ENCODE data around the gene SLC4A7. TPM values are rescaled to one million over a fixed set of nuclear protein-coding genes. Genes with fewer than 3 reads are reported as not detected.
"Not testable (repeated sequence)": the region's sequence is repeated elsewhere in the genome, so short reads cannot be mapped to it uniquely, and the experiment has no call there.

SLC4A7 gene
- total RNA-seq, 1 donor from 2014 or later, result 11.0 TPM

DNA sequence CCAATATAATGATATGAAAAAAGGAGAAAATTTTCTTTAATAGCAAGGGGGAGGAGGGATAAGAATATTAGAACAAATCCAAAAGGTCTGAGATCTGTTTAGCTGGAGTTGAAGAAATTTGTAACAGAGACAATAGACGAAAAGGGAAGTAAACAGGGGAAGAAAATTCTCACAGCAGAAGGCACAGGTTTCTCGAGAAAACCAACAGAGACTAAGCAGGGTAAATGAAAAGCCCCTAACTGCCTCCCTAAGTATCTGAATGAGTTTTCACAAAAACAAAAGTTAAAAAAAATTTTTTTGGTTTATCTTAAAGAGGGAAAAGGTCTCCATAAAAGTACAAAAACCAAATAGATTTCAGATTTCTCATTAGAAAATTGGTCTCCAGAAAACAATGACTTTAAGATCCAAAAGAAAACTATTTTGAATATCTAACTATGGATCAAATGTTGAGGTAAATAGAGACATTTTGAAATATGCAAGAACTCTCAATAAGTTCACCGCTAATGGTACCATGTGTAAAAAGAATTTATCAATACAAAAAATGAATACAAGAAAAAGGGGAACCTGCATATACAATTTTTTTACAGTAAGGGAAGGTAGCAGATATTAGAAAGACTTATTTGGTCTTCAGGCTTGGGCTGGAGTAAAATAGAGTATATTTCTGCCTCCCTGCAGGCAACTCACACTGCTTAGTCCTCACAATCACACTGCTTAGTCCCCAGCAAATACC lies 91.1 kb downstream of the SLC4A7 start:
- peaks cover 24 to 51% of the 10 kb centered on the region in 2 donors for H3K36me3 ChIP-seq
- no peak overlapping the region for H3K27ac ChIP-seq
- H3K9me3 ChIP-seq, result no peaks in the 10 kb centered on the region
- H3K4me3 ChIP-seq, result no peak overlapping the region
- TF ChIP-seq, protein P1, sequence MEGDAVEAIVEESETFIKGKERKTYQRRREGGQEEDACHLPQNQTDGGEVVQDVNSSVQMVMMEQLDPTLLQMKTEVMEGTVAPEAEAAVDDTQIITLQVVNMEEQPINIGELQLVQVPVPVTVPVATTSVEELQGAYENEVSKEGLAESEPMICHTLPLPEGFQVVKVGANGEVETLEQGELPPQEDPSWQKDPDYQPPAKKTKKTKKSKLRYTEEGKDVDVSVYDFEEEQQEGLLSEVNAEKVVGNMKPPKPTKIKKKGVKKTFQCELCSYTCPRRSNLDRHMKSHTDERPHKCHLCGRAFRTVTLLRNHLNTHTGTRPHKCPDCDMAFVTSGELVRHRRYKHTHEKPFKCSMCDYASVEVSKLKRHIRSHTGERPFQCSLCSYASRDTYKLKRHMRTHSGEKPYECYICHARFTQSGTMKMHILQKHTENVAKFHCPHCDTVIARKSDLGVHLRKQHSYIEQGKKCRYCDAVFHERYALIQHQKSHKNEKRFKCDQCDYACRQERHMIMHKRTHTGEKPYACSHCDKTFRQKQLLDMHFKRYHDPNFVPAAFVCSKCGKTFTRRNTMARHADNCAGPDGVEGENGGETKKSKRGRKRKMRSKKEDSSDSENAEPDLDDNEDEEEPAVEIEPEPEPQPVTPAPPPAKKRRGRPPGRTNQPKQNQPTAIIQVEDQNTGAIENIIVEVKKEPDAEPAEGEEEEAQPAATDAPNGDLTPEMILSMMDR (IDR thresholded peaks at IDR 0.05), result no peak
- intact Hi-C loops (cut with DNase I), result no loop called here
- H3K27me3 ChIP-seq, result no peaks in the 10 kb centered on the region
- no peak for DNase-seq (ENCODE audit: low spot score in 2 of 2)
- no peaks in the 10 kb centered on the region for H3K4me1 ChIP-seq

DNA sequence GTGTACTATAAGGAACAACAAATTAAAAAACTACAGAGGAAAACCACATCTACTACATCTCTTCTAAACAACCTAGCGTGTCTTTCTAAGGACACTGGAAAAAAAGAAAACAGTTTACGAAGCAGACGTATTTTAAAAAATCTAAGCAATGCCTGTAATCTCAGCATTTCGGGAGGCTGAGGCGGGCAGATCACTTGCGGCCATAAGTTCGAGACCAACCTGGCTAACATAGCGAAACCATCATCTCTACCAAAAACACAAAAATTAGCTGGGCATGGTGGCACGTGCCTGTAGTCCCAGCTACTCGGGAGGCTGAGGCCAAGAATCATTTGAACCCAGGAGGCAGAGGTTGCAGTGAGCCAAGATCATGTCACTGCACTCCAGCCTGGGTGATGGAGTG lies 91.8 kb downstream of the SLC4A7 start:
- H3K27me3 ChIP-seq; H3K4me1 ChIP-seq; H3K27ac ChIP-seq; intact Hi-C loops (cut with DNase I); DNase-seq (ENCODE audit: low spot score in 2 of 2); H3K9me3 ChIP-seq; H3K4me3 ChIP-seq: not testable (repeated sequence)
- peaks cover 21 to 49% of the 10 kb centered on the region in 2 donors for H3K36me3 ChIP-seq

DNA sequence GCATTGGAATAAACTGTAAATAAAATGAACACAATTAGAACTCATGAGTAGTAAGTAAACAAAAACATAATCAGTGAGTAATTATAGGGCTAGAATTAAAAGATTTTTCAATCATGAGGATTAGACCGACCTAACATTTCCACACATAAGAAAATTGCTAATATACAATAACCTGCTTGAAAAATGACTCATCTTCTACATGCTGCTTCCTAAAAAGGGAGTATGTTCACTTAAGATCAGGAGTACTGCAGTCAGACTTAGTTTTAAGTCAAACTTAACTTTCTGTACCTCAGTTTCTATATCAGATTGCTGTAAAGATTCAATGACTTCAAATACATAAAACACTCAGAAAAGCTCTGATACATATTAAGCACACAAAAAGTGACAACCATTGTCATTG lies 92.4 kb downstream of the SLC4A7 start:
- Histone ChIP-seq H3K27ac (no peak overlapping the region), H3K36me3 (peaks cover 21 to 46% of the 10 kb centered on the region in 2 donors), H3K4me1 (no peaks in the 10 kb centered on the region), H3K9me3 (no peaks in the 10 kb centered on the region), H3K27me3 (no peaks in the 10 kb centered on the region), H3K4me3 (no peak overlapping the region)
- TF ChIP-seq, protein P1 (IDR thresholded peaks at IDR 0.05), result no peak
- intact Hi-C loops (cut with DNase I), result no loop called here
- DNase-seq (ENCODE audit: low spot score in 2 of 2), result no peak

DNA sequence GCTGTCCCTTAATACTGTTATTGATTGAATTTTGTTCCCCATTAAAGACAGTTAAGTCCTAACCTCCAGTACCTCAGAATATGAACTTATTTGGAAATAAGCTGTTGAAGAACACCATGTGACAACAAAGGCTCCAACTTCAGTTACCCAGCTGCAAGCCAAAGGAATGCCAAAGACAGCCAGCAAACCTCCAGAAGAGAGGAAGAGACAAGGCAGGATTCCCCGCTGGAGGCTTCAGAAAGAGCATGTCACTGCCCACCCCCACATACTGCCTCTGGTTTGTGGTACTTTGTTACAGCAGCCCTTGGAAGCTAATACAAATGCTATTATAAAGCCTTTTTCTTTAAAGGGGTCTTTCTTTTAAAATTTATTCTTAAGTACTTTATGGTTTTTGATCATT lies 96.6 kb downstream of the SLC4A7 start:
- Histone ChIP-seq H3K4me1 (no peaks in the 10 kb centered on the region), H3K4me3 (no peak overlapping the region), H3K9me3 (no peaks in the 10 kb centered on the region), H3K27me3 (no peaks in the 10 kb centered on the region), H3K36me3 (peaks cover 29 to 48% of the 10 kb centered on the region in 2 donors), H3K27ac (no peak overlapping the region)
- no peak for DNase-seq (ENCODE audit: low spot score in 2 of 2)
- intact Hi-C loops (cut with DNase I), result no loop called here
- TF ChIP-seq, protein P1 (IDR thresholded peaks at IDR 0.05), result no peak

DNA sequence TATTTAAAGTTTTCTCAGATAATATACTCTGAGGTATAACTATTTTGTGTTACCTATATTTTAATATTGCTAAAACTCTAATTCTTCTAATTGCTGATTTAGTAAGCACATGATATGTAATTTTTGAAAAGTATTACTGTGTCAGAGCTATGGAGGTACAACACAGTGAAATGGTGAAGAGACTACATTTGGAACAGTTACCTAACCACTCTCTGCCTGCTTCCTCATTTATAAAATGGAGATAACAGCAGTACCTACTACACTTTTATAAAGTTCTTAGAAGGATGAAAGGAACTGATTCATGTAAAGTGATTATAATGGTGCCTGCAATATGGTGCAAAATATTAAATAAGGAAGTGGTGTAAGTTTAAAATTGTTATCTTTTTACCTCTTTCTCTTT lies 98.7 kb downstream of the SLC4A7 start:
- TF ChIP-seq, protein P1 (IDR thresholded peaks at IDR 0.05), result no peak
- intact Hi-C loops (cut with DNase I), result no loop called here
- no peak for DNase-seq (ENCODE audit: low spot score in 2 of 2)
- Histone ChIP-seq H3K27ac (no peak overlapping the region), H3K4me3 (no peak overlapping the region), H3K4me1 (no peaks in the 10 kb centered on the region), H3K36me3 (peaks cover 19 to 44% of the 10 kb centered on the region in 2 donors), H3K27me3 (no peaks in the 10 kb centered on the region), H3K9me3 (no peaks in the 10 kb centered on the region)

DNA sequence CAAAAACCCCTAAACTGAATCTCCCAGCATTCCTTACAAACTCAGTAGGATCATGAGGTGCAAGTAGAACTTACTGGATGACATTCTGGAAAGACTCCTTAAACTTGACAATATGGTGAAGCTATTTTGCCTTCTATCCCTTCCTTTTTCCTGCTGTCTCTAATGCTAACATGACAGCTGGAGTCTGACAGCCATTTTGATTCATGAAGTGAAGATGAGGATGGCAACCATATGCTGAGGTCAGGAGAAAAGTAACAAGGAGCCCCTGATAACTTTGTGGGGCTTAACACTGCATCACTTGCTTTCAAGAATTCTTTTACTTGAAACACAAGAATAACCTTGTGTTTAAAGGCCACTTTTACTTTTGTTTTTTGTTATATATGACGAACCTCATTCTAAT lies 100.0 kb downstream of the SLC4A7 start:
- intact Hi-C loops (cut with DNase I), result no loop called here
- Histone ChIP-seq H3K9me3 (no peaks in the 10 kb centered on the region), H3K4me3 (no peak overlapping the region), H3K27me3 (no peaks in the 10 kb centered on the region), H3K4me1 (no peaks in the 10 kb centered on the region), H3K36me3 (peaks cover 21 to 40% of the 10 kb centered on the region in 2 donors), H3K27ac (no peak overlapping the region)
- TF ChIP-seq, protein P1 (IDR thresholded peaks at IDR 0.05), result no peak
- DNase-seq (ENCODE audit: low spot score in 2 of 2), result no peak

Data from ascending aorta (tissue), 2 donors.